T-helper 9 cell (primary cell): ENCODE results near the gene USP31.
"Not testable (repeated sequence)": the region's sequence is repeated elsewhere in the genome, so short reads cannot be mapped to it uniquely, and the experiment has no call there.

Experiments used
- DNase-seq: peaks from one replicate; pipeline ENCODE4 v3.0.0-alpha.2; 2020

The USP31 gene

DNA sequence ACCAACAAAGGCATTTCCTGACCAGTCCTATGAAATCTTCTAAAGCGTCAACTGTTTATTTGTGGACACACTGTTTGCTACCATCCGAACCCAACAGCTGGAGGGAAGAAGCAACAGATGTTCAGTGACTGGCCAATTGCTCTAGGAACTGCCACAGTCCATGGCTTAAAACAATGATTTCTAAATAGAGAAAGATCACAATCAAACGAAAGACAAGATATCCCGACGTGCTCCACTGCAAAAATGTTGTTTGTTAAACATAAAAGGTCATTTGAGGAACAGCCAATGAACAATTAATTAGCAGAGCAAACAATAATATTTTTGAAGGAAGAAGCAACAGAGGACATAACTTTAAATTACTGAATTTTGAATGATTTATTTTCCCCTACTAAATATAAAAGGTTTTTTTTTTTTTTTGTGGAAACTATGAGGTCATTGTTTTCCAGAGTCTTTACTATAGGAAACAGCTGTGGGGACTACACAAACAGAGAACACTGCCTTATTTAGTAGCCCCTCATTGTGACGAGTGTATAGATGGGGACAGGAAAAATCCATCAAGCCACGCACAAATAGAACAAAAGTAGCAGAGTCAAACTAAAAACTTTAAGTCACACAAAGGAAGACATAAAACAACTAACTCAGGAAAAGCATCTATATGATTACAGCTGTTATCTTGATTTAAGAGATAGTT is 17.2 kb downstream of the USP31 start:
- no peak for DNase-seq

DNA sequence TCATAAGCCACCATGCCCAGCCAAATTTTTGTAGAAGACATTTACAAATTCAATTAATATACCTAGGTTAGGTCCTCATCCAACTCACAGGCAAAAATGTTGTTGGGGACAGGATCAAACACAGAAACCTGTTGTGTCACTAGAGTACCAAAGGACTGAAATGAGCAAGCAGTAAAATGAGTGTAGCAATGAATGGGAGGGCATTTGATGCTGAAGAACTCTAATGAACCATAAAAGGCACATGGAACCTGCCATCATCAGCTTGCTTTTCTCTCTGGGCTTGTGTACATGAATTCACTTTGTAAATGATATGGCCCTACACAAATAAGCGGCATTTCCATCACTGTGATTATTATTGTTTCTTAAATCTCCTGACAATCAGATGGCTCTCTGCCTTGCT is 17.8 kb downstream of the USP31 start:
- no peak for DNase-seq

DNA sequence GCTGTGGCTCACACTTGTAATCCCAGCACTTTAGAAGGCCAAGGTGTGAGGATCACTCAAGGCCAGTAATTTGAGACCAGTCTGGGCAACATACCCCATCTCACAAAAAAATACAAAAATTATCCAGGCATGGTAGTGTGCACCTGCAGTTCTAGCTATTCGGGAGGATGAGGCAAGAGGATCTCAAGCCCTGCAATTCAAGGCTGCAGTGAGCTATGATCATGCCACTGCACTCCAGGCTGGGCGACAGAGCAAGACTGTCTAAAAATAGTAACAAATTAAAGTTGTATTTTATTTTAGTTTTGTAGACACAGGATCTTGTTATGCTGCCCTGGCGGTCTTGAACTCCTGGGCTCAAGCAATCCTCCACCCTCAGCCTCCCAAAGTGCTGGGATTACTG is 18.2 kb downstream of the USP31 start:
- DNase-seq = no peak

DNA sequence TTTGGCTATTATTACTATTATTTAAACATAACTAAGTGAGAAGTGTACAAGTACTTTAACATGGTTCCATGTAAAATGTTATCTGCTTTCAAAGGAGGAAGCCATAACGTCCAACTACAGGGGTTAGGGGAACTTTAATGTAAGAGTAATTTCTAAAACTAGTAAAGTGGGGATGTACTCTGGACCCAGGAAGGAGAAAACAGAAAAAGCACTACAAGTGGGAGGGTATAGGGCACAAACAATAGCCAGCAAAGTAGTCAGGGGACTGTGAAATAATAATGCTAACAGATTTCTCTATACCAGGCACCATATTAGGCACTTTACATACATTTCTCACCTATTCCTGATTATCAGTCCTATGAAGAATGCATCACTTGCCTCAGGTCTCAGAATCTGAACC is 19.6 kb downstream of the USP31 start:
- DNase-seq = no peak

DNA sequence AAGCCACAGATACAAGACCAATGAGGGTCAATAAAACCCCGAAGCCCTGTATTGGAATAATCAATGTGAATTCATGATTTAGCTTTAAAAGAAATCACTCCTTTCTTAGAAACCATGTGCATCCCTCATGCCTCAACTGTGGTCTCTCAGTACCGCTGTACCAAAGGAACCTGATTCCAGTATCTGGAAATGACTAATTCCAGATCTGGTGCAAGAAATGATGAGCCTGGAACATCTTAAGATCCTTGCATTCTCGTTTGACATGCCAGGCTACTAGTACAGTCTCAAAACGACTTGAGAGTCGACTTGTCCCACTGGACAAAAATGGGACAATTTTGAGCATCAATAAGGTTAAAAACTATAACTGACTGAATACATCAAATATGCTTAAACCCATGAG is 21.2 kb downstream of the USP31 start:
- DNase-seq = no peak

DNA sequence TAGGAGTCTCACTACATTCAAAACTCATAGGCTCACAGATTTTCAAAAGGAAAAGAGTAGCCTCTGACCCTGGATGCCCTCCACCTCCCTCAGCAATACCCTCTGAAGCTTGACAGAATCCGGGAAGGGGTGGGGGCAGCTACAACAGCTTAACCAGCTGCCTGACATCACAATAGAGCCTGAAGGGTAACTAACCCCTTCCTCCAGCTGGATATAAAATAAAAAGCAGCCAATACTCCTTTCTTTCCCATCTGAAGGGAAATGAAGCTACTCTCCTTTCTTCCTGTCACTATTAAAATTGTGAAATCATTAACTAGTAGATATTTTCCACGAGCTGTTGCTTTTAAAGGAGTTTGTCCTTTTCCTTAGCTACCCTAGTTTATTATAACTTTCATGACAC is 24.0 kb downstream of the USP31 start:
- no peak for DNase-seq

DNA sequence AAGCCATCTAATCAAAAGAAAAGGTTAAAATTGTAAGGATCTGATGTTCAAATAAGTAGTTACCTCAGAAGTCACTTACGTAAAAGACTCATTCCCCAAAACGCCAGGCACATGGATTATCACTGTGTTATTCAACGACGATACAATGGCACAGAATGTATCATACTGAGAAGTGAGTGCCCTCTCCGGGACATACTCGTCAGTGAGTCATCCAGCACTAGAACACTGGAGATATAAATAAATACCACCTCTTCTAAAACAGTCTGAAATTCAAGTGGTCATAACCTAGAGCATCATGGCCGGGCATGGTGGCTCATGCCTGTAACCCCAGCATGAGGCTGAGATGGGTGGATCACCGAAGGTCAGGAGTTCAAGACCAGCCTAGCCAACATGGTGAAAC is 24.9 kb downstream of the USP31 start:
- no peak for DNase-seq

DNA sequence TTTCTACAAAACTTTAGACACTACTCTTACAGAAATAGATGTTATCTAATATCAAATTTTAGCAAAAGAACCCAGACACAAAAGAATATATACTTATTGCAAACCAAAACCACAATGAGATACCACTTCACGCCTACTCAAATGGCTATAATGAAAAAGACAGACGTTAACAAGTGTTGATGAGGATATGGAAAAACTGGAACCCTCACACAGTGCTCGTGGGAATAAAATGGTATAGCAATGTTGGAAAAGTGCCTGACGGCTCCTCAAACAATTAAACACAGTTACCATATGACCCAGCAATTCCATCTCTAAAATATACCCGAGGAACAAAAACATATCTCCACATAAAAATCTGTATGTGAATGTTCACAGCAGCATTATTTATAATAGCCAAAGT is 27.1 kb downstream of the USP31 start:
- no peak for DNase-seq

DNA sequence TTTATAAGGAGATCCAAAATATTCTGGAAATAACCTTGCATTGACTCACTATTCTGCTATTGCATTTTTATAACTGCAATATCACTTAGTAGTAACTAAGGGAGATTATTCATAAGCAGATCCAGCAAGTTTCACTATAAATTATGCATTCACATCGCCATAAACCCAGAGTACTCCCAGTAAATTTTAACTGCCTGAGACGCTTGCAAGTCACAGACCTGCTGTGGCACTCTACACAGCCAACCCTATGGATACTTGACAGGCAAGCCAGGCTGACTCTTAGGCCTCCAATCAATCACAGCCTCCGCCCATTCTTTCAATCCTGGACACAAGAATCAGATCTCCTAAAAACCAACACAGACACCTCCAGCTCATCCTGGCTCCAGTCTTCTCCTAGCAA is 28.2 kb downstream of the USP31 start:
- no peak for DNase-seq

DNA sequence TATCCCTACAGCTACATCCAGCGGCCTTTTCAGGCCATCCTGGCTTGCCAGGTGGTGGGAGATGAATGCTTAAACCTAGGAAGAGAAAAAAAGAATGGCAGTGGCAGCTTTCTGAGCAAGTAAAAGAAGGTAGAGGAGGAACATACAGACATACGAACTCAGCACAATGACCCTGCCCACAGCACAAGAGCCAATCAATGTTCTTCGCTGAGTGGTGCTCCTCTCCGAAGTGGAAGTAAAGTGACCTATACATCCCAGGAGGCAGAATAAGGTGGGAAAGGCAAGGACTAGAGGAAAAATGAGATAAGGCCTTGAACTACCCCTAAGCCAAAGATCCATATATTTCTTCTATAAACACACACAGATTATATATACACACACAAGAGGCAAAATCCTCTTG is 28.7 kb downstream of the USP31 start:
- DNase-seq = no peak

DNA sequence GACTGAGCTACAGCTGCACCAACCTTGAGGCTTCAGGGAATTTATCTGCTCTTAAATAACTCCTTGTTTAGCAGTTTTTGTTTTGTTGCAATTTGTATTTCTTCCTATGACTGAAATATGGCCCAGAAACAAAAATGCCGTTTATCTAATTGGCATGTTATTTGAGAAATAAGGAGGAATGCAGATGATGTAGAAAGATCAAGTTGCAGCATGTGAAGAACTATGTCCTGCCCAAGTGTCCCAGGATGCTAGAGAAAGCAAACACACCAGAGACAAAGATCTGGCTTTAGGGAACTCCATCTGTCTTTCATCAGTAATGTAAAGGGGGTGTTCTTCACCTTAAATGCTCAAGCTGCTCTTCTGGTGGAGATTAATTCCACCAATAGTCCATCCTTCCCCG is 29.7 kb downstream of the USP31 start:
- no peak for DNase-seq

DNA sequence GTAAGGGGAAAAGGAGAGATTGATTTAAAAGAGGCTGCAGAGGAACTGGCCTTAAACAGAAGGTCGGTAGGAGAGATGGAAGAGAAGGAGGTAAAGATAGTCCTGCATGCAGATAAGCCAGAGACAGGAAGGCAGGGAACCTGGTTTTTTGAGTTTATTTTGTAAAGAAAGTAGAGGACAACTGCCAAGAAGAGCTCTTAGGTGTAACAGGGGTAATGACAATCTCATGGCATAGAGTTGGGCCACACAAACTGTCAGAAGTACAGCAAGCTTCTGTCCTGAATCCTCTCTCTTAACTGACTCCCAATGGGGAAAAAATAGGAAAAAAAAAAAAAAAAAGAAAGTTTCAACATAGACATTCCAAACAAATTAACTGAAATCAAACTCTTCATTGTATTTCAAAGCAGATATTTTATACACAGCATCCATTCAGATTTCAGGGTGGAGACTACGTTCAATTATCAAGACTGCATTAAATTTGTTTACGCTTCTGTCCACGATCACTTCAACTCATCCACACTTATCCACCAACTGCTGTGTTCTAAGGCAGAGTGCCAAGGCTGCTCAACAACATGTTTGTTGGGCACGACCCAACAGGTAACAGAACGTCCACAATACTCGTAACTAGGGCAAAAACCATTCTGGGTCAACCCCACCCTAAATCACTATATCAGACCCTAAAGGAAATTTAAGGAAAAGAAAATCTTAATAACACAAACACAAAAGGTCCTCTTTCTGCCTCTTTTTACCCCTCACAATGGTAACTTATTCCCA is 34.9 kb downstream of the USP31 start:
- no peak for DNase-seq

DNA sequence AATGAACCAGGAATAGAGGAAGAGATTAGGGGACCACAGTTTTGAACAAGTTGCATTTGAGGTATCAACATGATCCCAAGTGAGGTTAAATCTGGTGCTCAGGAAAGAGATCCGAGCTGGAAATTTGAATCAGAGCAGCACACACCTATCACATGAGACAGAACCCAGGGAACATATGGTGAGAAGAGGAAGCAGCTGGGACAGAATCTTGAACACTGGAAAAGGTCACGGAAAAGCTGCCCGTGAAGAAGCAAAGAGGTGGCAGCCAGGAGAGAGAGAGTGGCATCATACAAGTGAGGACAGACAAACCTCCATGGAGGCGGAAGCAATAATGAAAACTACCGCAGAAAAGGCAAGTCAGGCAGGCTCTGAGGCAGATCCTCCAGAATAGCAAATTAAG is 36.1 kb downstream of the USP31 start:
- no peak for DNase-seq

DNA sequence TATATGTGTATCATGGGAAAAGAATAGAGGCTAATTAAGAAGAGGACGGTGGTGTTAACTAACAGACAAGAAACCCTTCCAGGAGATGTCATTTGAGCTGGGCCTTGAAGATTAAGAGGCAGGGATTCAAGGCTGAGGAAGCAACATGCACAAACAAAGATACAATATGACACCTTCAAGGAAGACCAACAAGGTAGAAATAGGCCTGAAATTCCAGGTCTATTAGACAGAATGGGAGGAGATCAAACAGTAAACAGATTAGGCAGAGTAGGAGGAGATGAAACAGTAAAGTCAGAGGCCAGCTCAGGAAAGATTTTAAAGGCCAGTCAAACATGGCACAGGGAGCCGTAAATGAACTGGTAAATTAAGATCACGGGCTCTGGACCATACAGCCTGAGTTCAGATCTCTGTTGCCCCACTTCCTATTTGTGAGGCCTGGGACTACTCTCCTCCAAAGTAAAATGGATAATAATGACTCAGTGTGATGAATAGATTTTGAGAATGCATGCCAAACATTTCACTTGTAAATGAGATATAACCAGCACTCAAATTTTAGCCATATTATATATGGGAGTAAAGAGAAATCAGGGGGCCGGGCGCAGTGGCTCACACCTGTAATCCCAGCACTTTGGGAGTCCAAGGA is 38.9 kb downstream of the USP31 start:
- no peak for DNase-seq

DNA sequence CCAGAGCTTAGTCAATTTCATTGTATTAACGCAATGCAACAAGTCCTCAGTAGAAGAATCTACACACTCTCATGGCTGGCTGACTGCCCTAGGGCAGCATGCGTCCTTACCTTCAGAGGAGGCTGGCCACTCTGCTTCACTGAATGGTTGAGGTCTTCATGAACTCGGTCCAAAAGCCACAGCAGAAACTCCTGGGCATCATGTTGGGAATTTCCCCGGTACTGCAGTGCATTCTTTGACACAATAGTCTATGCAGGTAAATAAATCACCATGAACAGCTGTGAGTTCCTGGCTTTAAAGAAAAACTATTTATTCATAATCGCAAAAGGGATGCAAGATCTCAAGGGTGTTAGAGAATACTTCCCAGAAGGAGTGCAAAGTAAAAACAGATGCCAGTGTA is 41.3 kb downstream of the USP31 start:
- DNase-seq = no peak

DNA sequence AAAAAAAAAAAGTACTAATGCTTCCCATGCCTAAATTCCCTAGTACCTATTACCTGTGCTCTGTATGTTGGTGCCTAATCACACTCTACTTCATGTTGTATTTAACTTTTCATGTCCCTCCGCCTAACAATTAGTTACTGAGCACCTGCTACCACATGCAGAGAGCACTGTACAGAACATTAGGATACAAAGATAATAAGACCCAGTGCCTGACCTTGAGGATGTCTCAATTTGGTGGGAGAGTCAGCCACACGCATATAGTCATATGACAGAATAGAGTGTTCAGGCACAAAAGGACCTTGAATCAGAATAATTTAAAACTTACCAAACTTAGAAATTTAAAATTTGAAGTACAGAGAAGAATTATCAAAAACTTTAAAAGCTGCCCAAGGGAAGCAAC is 42.1 kb downstream of the USP31 start:
- no peak for DNase-seq

DNA sequence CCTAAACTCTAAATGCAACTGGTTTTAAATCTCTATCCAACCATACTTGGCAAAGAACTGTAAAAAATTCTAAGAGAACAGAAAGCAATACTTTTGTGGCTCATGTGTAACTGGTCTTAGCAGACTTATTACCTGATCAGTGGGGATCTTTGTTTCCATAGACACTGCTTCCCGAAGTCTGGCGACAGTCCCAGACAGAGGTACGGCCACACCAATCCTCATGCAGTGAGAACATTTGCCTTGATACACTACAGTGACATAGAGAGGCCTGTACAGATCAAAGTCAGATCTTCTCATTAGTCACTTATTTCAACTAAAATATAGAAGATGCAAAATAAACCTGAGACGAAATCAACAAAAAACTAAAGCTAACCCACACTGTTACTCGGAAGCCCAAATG is 43.9 kb downstream of the USP31 start:
- no peak for DNase-seq

DNA sequence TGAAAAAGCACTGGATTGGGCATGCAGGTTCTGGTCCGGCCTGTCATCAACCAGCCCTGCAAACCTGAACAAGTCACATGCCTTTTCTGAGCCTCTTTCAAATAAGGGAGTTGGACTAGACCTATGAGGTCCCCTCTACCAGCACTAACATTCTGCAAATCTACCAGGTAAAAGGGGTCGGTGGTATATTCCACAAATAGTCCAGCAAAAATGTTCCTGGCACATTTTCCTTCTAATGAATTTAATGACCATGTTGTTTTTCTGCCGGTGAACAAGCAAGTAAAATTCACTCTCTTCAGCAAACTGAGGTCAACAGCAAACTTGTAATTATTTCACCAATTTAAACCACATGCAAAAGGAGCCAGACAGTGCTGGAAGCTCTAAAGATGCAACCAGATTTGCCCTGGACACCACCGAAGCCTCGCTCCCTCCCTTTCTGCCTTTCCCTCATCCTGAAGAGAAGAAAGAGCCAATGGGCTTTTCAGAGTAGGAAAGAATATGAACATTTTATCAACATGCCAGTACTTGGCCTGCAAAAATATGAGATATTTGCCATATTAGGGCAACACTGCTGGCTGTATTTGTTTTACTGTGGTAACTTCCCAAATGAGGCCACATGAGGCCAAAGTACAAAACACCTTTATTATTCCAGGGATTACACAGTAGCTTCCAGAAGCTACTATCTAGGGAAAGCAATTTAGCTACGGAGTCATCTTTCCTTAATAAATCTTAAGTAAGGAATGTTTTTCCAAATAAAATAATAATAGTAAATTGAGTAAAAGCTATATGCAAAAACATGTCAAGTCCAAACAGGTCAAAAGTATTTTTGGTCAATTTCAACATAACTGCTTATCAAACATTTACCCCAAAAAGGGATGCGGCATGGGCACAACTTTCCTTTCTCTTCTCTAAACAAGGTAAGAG is 45.0 kb downstream of the USP31 start:
- DNase-seq = no peak

DNA sequence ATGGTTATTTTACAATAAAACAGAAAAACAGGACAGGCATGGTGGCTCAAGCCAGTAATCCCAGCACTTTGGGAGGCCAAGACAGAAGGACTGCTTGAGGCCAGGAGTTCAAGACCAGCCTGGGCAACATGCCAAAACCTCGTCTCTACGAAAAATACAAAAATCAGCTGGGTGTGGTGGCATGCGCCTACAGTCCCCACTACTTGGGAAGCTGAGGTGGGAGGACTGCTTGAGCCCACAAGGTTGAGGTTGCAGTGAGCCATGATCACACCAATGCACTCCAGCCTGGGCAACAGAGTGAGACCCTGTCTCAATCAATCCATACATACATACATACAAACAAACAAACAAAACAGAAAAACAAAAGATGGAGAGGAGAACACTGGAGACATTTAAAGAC is 45.6 kb downstream of the USP31 start:
- DNase-seq = no peak

DNA sequence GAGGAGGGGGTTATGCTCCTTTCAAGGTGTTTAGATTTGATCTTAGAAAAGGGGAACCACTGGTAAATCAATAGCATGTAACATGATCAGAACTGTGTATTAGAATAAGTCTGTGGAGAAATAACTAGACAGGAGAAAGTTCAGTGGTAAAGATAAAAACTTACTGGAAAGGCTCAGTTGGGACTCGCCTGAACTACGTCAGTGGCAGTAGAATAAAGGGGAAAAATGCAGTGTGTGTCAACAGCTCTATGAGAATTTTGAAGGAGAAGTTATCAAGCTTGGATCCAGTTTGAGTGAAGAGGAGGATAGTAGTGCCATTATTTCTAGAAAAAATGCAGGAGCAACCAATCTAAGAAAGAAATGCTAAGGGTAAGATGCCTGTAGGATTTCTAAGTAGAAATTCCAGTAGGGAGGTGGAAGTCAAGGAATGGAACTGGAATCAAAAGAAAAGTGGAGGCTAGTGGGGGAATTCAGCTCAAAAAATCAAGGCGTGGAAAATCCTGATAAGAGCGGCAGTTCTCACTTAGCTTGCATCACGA is 48.2 kb downstream of the USP31 start:
- DNase-seq = no peak

DNA sequence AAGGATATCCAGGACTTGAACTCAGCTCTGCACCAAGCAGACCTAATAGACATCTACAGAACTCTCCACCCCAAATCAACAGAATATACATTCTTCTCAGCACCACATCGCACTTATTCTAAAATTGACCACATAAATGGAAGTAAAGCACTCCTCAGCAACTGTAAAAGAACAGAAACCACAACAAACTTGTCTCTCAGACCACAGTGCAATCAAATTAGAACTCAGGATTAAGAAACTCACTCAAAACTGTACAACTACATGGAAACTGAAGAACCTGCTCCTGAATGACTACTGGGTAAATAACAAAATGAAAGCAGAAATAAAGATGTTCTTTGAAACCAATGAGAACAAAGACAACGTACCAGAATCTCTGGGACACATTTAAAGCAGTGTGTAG is 52.8 kb downstream of the USP31 start:
- DNase-seq = not testable (repeated sequence)

DNA sequence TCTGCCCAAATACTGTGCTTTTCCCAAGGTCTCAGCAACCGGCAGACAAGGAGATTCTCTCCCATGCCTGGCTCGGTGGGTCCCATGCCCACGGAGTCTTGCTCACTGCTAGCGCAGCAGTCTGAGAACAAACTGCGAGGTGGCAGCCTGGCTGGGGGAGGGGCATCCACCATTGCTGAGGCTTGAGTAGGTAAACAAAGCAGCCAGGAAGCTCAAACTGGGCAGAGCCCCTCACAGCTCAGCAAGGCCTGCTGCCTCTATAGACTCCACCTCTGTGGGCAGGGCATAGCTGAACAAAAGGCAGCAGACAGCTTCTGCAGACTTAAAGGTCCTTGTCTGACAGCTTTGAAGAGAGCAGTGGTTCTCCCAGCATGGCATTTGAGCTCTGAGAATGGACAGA is 55.1 kb downstream of the USP31 start:
- DNase-seq = not testable (repeated sequence)

DNA sequence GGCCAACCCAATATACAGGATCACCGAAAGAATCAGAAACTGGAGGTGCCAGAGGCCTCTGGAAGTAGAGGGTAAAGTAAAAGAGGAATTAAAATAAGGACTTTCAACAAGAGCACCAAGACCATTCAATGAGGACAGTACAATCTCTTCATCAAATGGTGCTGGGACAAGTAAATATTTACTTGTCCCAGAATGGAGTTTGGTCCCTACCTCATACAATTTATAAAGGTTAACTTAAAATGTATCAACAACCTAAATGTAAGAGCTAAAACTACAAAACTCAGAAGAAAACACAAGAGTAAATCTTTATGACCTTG is 56.5 kb downstream of the USP31 start:
- no peak for DNase-seq
